ENCODE results near the gene PREX1. TPM values are rescaled to one million over a fixed set of nuclear protein-coding genes. Genes with fewer than 3 reads are reported as not detected.

PREX1 gene
- total RNA-seq, 1 donor from 2014 or later, result 2.9 TPM

GRCh38 chr20:48621376-48622078, 206.3 kb downstream of the PREX1 start:
- H3K36me3 Mint-ChIP-seq (ENCODE audit: insufficient read depth), result no peaks in the 10 kb centered on the region
- no peak overlapping the region for H3K4me3 Mint-ChIP-seq (ENCODE audit: low read depth)
- H3K27ac Mint-ChIP-seq, result no peak overlapping the region
- H3K27me3 Mint-ChIP-seq, result peaks cover 2% of the 10 kb centered on the region
- no peak for TF ChIP-seq CTCF (IDR thresholded peaks at IDR 0.05; ENCODE audit: unreplicated experiment)
- no peaks in the 10 kb centered on the region for H3K9me3 Mint-ChIP-seq (ENCODE audit: low read depth)
- no peak for DNase-seq (ENCODE audit: low spot score, unreplicated experiment)
- peaks cover 3% of the 10 kb centered on the region for H3K4me1 Mint-ChIP-seq (ENCODE audit: low read depth)

- no peaks in the 10 kb centered on the region for H3K9me3 Mint-ChIP-seq (ENCODE audit: low read depth)
- peaks cover 3% of the 10 kb centered on the region for H3K4me1 Mint-ChIP-seq (ENCODE audit: low read depth)
- H3K27me3 Mint-ChIP-seq, result peaks cover 2% of the 10 kb centered on the region
- DNase-seq (ENCODE audit: low spot score, unreplicated experiment), result peak; percentile 94
- peak; percentile 77 for TF ChIP-seq CTCF (IDR thresholded peaks at IDR 0.05; ENCODE audit: unreplicated experiment)
- H3K4me3 Mint-ChIP-seq (ENCODE audit: low read depth), result peak overlapping the region; percentile 68
- H3K36me3 Mint-ChIP-seq (ENCODE audit: insufficient read depth), result no peaks in the 10 kb centered on the region
- peak overlapping the region; percentile 85 for H3K27ac Mint-ChIP-seq
Observed at GRCh38 chr20:48620507-48621375, 207.1 kb downstream of the PREX1 start.

DNA sequence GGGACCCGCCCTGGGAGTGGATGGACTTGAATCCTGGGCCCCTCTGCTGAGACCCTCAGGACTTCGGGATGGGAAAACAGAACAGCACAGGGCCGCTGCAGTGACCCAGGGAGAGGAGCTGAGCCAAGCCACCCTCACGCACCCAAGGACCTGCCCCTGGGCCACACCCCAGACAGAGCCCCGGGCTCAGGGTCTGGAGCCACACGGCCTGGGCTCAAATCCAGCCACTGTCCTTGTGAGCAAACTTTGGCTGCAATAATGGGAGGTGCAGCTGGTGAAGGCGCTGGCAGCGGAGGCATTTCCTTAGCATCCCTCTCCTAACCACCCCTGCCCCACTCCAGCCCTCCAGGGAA, 207.7 kb downstream of the PREX1 start:
- Mint-ChIP-seq H3K36me3 (ENCODE audit: insufficient read depth) (no peaks in the 10 kb centered on the region), H3K4me1 (ENCODE audit: low read depth) (peaks cover 3% of the 10 kb centered on the region), H3K27ac (no peak overlapping the region), H3K4me3 (ENCODE audit: low read depth) (no peak overlapping the region), H3K9me3 (ENCODE audit: low read depth) (no peaks in the 10 kb centered on the region), H3K27me3 (peaks cover 2% of the 10 kb centered on the region)
- no peak for DNase-seq (ENCODE audit: low spot score, unreplicated experiment)
- TF ChIP-seq CTCF (IDR thresholded peaks at IDR 0.05; ENCODE audit: unreplicated experiment), result no peak

DNA sequence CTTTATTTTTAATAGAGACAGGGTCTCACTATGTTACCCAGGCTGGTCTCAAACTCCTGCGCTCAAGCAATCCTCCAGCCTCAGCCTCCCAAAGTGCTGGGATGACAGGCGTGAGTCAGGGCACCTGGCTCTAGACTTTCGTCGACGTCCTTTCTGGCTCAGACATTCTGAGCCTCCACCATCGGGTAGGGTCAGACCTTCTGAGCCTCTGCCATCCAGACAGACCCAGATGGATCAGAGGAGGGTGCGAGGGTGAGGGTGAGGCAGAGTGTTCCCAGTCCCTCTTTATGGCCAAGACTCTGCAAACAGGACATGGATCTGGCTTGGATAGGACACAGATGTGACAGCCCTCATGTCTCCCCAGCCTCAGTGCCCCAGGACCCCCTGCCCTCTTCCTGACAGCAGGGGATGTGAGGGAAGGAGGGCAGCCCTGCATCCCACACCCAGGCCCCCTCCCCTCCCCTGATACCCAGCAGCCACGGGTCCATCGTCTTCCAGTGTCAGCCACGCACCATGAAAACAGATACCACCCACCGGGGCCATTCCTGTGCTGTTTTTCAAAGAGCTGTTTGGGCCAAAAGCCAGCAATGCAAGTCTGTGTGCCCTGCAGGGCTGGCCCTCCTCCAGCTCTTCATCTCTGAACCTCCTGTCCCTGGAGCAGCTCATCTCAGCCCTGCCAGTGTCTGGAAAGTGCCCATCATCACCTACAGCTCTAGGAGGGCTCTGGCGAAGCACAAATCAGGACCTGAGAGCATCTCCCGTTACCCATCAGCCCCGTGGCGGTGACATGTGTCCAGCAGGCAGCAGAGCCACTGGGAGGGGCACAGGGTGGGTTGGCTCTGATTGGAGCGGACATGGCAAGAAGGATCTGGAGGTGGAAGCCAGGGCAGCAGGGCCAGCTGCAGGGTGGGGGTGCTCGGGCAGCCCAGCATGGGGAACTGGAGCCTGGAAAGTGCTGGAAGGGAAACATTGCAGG, 208.4 kb downstream of the PREX1 start:
- H3K4me3 Mint-ChIP-seq (ENCODE audit: low read depth), result no peak overlapping the region
- H3K27ac Mint-ChIP-seq, result no peak overlapping the region
- H3K4me1 Mint-ChIP-seq (ENCODE audit: low read depth), result peaks cover 3% of the 10 kb centered on the region
- DNase-seq (ENCODE audit: low spot score, unreplicated experiment), result no peak
- H3K9me3 Mint-ChIP-seq (ENCODE audit: low read depth), result no peaks in the 10 kb centered on the region
- no peak for TF ChIP-seq CTCF (IDR thresholded peaks at IDR 0.05; ENCODE audit: unreplicated experiment)
- peaks cover 2% of the 10 kb centered on the region for H3K27me3 Mint-ChIP-seq
- no peaks in the 10 kb centered on the region for H3K36me3 Mint-ChIP-seq (ENCODE audit: insufficient read depth)

- no peak for TF ChIP-seq CTCF (IDR thresholded peaks at IDR 0.05; ENCODE audit: unreplicated experiment)
- no peak overlapping the region for H3K27ac Mint-ChIP-seq
- no peaks in the 10 kb centered on the region for H3K9me3 Mint-ChIP-seq (ENCODE audit: low read depth)
- DNase-seq (ENCODE audit: low spot score, unreplicated experiment), result no peak
- H3K36me3 Mint-ChIP-seq (ENCODE audit: insufficient read depth), result no peaks in the 10 kb centered on the region
- H3K27me3 Mint-ChIP-seq, result peaks cover 2% of the 10 kb centered on the region
- no peak overlapping the region for H3K4me3 Mint-ChIP-seq (ENCODE audit: low read depth)
- peaks cover 3% of the 10 kb centered on the region for H3K4me1 Mint-ChIP-seq (ENCODE audit: low read depth)
Observed at GRCh38 chr20:48618631-48619030, 209.2 kb downstream of the PREX1 start.

All from progenitor cell of endocrine pancreas (in vitro differentiated cells).